ENCODE results near the gene S100A1. TPM values are rescaled to one million over a fixed set of nuclear protein-coding genes. Genes with fewer than 3 reads are reported as not detected.

Gene S100A1
- total and polyA plus RNA-seq, 2 of the 13 experiments (the other 11 are each of a cell fraction or from before 2014, with no cell fraction given), result 120 to 251 TPM

DNA sequence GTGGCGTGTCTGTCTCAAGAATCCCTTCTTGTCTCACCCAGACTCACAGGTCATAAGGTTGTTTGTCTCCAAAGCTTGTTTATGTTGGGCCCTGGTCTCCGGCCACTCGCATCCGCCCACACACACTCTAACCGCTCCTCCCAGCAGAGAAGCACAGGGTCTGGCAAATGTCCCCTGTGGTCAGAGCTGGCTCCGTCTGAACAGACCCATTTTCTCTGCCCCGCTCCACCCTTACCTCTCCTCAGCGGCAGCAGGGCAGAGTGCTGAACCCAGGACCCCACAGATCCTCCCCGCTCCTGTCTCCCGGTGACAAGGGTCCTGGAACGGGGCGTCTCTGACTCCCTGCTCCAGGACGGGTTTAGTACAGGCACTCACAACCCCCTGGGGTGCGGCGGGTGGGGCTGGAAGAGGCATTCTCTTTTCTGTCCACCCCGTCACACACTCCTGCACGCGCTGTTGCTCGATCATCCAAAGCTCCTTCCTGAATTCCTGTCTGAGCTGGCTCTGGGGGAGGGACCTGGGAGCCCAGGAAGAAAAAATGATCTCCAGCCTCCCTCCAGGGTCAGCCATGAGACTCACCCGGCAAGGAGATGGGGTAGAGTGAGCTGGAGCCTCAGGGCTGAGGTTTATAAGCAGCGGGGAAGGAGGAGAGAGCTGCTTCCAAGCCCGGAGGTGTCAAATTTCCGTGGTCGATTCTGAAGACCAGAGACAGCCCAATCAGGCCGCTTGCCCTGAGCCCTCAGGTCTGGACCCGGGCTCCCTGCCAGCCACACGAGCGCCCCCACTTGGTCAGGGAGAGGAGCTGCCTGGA lies 1.1 kb upstream of the S100A1 start, which contains the start of gene S100A13 (continued):
- TF ChIP-seq, protein P1, sequence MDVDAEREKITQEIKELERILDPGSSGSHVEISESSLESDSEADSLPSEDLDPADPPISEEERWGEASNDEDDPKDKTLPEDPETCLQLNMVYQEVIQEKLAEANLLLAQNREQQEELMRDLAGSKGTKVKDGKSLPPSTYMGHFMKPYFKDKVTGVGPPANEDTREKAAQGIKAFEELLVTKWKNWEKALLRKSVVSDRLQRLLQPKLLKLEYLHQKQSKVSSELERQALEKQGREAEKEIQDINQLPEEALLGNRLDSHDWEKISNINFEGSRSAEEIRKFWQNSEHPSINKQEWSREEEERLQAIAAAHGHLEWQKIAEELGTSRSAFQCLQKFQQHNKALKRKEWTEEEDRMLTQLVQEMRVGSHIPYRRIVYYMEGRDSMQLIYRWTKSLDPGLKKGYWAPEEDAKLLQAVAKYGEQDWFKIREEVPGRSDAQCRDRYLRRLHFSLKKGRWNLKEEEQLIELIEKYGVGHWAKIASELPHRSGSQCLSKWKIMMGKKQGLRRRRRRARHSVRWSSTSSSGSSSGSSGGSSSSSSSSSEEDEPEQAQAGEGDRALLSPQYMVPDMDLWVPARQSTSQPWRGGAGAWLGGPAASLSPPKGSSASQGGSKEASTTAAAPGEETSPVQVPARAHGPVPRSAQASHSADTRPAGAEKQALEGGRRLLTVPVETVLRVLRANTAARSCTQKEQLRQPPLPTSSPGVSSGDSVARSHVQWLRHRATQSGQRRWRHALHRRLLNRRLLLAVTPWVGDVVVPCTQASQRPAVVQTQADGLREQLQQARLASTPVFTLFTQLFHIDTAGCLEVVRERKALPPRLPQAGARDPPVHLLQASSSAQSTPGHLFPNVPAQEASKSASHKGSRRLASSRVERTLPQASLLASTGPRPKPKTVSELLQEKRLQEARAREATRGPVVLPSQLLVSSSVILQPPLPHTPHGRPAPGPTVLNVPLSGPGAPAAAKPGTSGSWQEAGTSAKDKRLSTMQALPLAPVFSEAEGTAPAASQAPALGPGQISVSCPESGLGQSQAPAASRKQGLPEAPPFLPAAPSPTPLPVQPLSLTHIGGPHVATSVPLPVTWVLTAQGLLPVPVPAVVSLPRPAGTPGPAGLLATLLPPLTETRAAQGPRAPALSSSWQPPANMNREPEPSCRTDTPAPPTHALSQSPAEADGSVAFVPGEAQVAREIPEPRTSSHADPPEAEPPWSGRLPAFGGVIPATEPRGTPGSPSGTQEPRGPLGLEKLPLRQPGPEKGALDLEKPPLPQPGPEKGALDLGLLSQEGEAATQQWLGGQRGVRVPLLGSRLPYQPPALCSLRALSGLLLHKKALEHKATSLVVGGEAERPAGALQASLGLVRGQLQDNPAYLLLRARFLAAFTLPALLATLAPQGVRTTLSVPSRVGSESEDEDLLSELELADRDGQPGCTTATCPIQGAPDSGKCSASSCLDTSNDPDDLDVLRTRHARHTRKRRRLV (CRISPR knock-in tag; IDR thresholded peaks at IDR 0.05), result no peak
- peak; percentile 63 for TF ChIP-seq STAG1 (CRISPR knock-in tag; IDR thresholded peaks at IDR 0.05)
- TF ChIP-seq, protein P2, sequence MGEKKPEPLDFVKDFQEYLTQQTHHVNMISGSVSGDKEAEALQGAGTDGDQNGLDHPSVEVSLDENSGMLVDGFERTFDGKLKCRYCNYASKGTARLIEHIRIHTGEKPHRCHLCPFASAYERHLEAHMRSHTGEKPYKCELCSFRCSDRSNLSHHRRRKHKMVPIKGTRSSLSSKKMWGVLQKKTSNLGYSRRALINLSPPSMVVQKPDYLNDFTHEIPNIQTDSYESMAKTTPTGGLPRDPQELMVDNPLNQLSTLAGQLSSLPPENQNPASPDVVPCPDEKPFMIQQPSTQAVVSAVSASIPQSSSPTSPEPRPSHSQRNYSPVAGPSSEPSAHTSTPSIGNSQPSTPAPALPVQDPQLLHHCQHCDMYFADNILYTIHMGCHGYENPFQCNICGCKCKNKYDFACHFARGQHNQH (CRISPR knock-in tag; IDR thresholded peaks at IDR 0.05), result peak; percentile 15; the same call in 1 of the 2 replicates
- peak; percentile 40 for TF ChIP-seq FOXC1 (CRISPR knock-in tag; IDR thresholded peaks at IDR 0.05; ENCODE audit: borderline replicate concordance)
- no peak for TF ChIP-seq ATM (IDR thresholded peaks at IDR 0.05; ENCODE audit: borderline replicate concordance)
- 0 out of 2 replicates have a peak, but pooled peaks have one; percentile 39 for TF ChIP-seq ZNF724P (CRISPR knock-in tag; IDR thresholded peaks at IDR 0.05; ENCODE audit: borderline replicate concordance)
- TF ChIP-seq, protein P3, sequence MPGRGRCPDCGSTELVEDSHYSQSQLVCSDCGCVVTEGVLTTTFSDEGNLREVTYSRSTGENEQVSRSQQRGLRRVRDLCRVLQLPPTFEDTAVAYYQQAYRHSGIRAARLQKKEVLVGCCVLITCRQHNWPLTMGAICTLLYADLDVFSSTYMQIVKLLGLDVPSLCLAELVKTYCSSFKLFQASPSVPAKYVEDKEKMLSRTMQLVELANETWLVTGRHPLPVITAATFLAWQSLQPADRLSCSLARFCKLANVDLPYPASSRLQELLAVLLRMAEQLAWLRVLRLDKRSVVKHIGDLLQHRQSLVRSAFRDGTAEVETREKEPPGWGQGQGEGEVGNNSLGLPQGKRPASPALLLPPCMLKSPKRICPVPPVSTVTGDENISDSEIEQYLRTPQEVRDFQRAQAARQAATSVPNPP (CRISPR knock-in tag; IDR thresholded peaks at IDR 0.05), result no peak
- no peak for TF ChIP-seq ZKSCAN5 (CRISPR knock-in tag; IDR thresholded peaks at IDR 0.05)
- no peak for TF ChIP-seq MAFF (IDR thresholded peaks at IDR 0.05; ENCODE audit: low read depth, low read length)
- no peak for TF ChIP-seq HNF4G (IDR thresholded peaks at IDR 0.05; ENCODE audit: borderline replicate concordance, low read depth, low read length)
- 0 out of 2 replicates have a peak, but pooled peaks have one; percentile 21 for TF ChIP-seq HNF4G (CRISPR knock-in tag; IDR thresholded peaks at IDR 0.05; ENCODE audit: borderline replicate concordance, low read depth)
- no peak for TF ChIP-seq AHR (CRISPR knock-in tag; IDR thresholded peaks at IDR 0.05)
- TF ChIP-seq SIX1 (CRISPR knock-in tag; IDR thresholded peaks at IDR 0.05; ENCODE audit: borderline replicate concordance), result peak; percentile 98
- 0 out of 2 replicates have a peak, but pooled peaks have one; percentile 51 for TF ChIP-seq ZNF709 (CRISPR knock-in tag; IDR thresholded peaks at IDR 0.05)
- no peak for TF ChIP-seq TOPORS (CRISPR knock-in tag; IDR thresholded peaks at IDR 0.05)
- TF ChIP-seq ZNF343 (CRISPR knock-in tag; IDR thresholded peaks at IDR 0.05), result no peak
- TF ChIP-seq CBX1 (IDR thresholded peaks at IDR 0.05; ENCODE audit: low read depth), result peak; percentile 23
- TF ChIP-seq ZNF552 (CRISPR knock-in tag; IDR thresholded peaks at IDR 0.05; ENCODE audit: borderline replicate concordance), result no peak
- no peak for TF ChIP-seq ISX (CRISPR knock-in tag; conservative IDR thresholded peaks at IDR 0.05)
- TF ChIP-seq RBM39 (IDR thresholded peaks at IDR 0.05; ENCODE audit: low read depth, low read length, poor library complexity, severe bottlenecking), result peak; percentile 56
- TF ChIP-seq SMARCC2 (IDR thresholded peaks at IDR 0.05), result no peak
- no peak for TF ChIP-seq CHD2 (IDR thresholded peaks at IDR 0.05; ENCODE audit: low read depth, low read length)
- peak; percentile 34; the same call in 1 of the 2 replicates for TF ChIP-seq ATF7-NPFF (CRISPR knock-in tag; IDR thresholded peaks at IDR 0.05; ENCODE audit: low read depth)
